GM12878 (cell line): ENCODE results near the gene USF1. TPM values are rescaled to one million over a fixed set of nuclear protein-coding genes. Genes with fewer than 3 reads are reported as not detected.

ENCODE experiments used
- ATAC-seq: fragments of 200-7000 bp; cut with Tn5 transposase; 3 replicates; pipeline ENCODE4 v1.9.1; 2020; ENCODE audit warnings: mild to moderate bottlenecking, moderate library complexity
- BruUV-seq: library from RNA; stranded (reverse); fragments of 400-500 nt; replicated peaks from 2 replicates; lab custom pipeline; 2021; lab: Mats Ljungman, UMichigan
- CTCF ChIA-PET: fragments of 300-600 bp; sonication (Branson Sonifier 250); formaldehyde crosslinking; extraction: SDS; loops from one replicate; lab custom pipeline; 2021; ENCODE audit warnings: inconsistent platforms; lab: Yijun Ruan, JAX
- POLR2A ChIA-PET: fragments of 350-600 bp; formaldehyde crosslinking; extraction: SDS; loops from one replicate; lab custom pipeline; 2021; ENCODE audit warnings: inconsistent platforms; lab: Charles Lee
- RAD21 ChIA-PET: fragments of 300-600 bp; sonication (Branson Sonifier 250); formaldehyde crosslinking; loops from one replicate; lab custom pipeline; 2023; ENCODE audit warnings: antibody characterized with exemption; ENCODE audit not compliant: unreplicated experiment; lab: Charles Lee
- SMC1A ChIA-PET: fragments of 300-600 bp; sonication (Branson Sonifier 250); formaldehyde crosslinking; loops from one replicate; lab custom pipeline; 2023; ENCODE audit not compliant: unreplicated experiment, uncharacterized antibody; lab: Charles Lee
- DNase-seq: peaks from one replicate; pipeline ENCODE4 v3.0.0-alpha.2; 2011; ENCODE audit warnings: low read depth, low spot score
- FAIRE-seq: peaks from 3 replicates; lab custom pipeline; 2011; peaks lifted over from hg19 to GRCh38; lab: Jason Lieb, UNC
- H2AFZ ChIP-seq: 2 replicates; pipeline ENCODE4 v1.6.0; 2011; ENCODE audit warnings: low read depth, low read length, control low read depth; ENCODE audit not compliant: control insufficient read depth
- H3K27ac ChIP-seq: 2 replicates; pipeline ENCODE4 v1.5.1; 2011; ENCODE audit warnings: control low read depth; ENCODE audit not compliant: control insufficient read depth, insufficient read depth
- H3K27me3 ChIP-seq, 2 experiments: replicated peaks in 1 of 2; 2 replicates each; pipeline versions ENCODE4 v1.6.0 to v1.6.1; 2011; ENCODE audit warnings: low read length in 1 of 2; ENCODE audit not compliant: control insufficient read depth in 2 of 2, insufficient read depth in 2 of 2
- H3K36me3 ChIP-seq, 2 experiments: 2 replicates each; pipeline ENCODE4 v1.5.1; 2011; ENCODE audit warnings: low read length in 1 of 2; ENCODE audit not compliant: control insufficient read depth in 2 of 2, insufficient read depth in 2 of 2
- H3K4me1 ChIP-seq: 2 replicates; pipeline ENCODE4 v1.6.1; 2011; ENCODE audit warnings: mild to moderate bottlenecking, low read length, moderate library complexity, mixed read lengths; ENCODE audit not compliant: control insufficient read depth, insufficient read depth
- H3K4me2 ChIP-seq: 2 replicates; pipeline ENCODE4 v1.6.0; 2011; ENCODE audit warnings: control low read depth; ENCODE audit not compliant: control insufficient read depth, insufficient read depth
- H3K4me3 ChIP-seq: fragments of 200-600 bp; sonication (generic); 2 replicates; pipeline ENCODE4 v1.5.1; 2016
- H3K79me2 ChIP-seq: 2 replicates; pipeline ENCODE4 v1.6.0; 2011; ENCODE audit warnings: low read length; ENCODE audit not compliant: control insufficient read depth, insufficient read depth
- H3K9ac ChIP-seq: 2 replicates; pipeline ENCODE4 v1.8.0; 2011; ENCODE audit warnings: low read length, control low read depth, mixed read lengths; ENCODE audit not compliant: control insufficient read depth, insufficient read depth
- H3K9me3 ChIP-seq: replicated peaks from 3 replicates; pipeline ENCODE4 v1.5.1; 2011; ENCODE audit warnings: mild to moderate bottlenecking, low read length; ENCODE audit not compliant: control insufficient read depth, insufficient read depth
- H4K20me1 ChIP-seq: 2 replicates; pipeline ENCODE4 v1.6.0; 2011; ENCODE audit not compliant: control insufficient read depth, insufficient read depth
- BCLAF1 ChIP-seq: fragments of 450-650 bp; IDR thresholded peaks from 2 replicates; pipeline ENCODE4 v1.6.1; 2017; ENCODE audit warnings: antibody characterized with exemption, mild to moderate bottlenecking, moderate library complexity
- POLR2A ChIP-seq: IDR thresholded peaks from 2 replicates; pipeline ENCODE4 v1.6.1; 2011; ENCODE audit warnings: low read depth, mild to moderate bottlenecking, low read length
- RELA ChIP-seq: fragments of 450-650 bp; IDR thresholded peaks from 2 replicates; pipeline ENCODE4 v1.8.0; 2014; ENCODE audit warnings: borderline replicate concordance; ENCODE audit not compliant: partially characterized antibody
- ZNF274 ChIP-seq: IDR thresholded peaks from one replicate; pipeline ENCODE4 v1.8.0; 2011; ENCODE audit not compliant: insufficient read length, insufficient read depth
- WGBS: methylation state at CpG from one replicate; pipeline ENCODE4 v1.1.6; 2016; ENCODE audit warnings: low lambda C conversion rate; ENCODE audit not compliant: insufficient replicate concordance, insufficient coverage; ENCODE audit errors: missing lambda C conversion rate; 5-methylcytosine and 5-hydroxymethylcytosine counted together
- in situ Hi-C: fragments of 300-500 bp; cut with MboI; formaldehyde crosslinking; loops from 9 replicates; pipeline ENCODE4 v1.14.3; 2018; ENCODE audit warnings: mixed read lengths
- intact Hi-C: fragments of 100-400 bp; cut with micrococcal nuclease; formaldehyde crosslinking; loops from one replicate; pipeline ENCODE4 v1.14.2; 2022; ENCODE audit not compliant: unreplicated experiment
- polyA plus RNA-seq, 11 experiments: library from polyadenylated mRNA; depleted of rRNA in 4 of 11; unstranded in 6 of 11; stranded (reverse) in 5 of 11; fragments of >200 nt; fragmentation: Nextera tagmentation in 4 of 11; fragmentation: Illumina TruSeq in 1 of 11; extraction: Ambion mirVana in 4 of 11; extraction: Trizol in 1 of 11; gene quantifications; 1 replicate in 1 of 11; 2 replicates in 10 of 11; pipeline versions ENCODE4 v1.2.1 to v1.2.3, GENCODE V29; 2011 to 2016; ENCODE audit warnings: inconsistent platforms in 2 of 11, missing spikeins in 2 of 11, low read depth in 1 of 11
- total RNA-seq, 4 experiments: library from RNA; depleted of rRNA in 3 of 4; stranded (reverse); fragments of >200 nt in 3 of 4; fragmentation: Illumina TruSeq in 1 of 4; extraction: Trizol in 1 of 4; gene quantifications; 2 replicates each; pipeline versions ENCODE4 v1.2.1 to v1.2.3, GENCODE V29; 2013 to 2021

Gene USF1
- total and polyA plus RNA-seq, 10 of the 15 experiments (the other 5 are each of a cell fraction or from before 2014, with no cell fraction given): 9.4 to 92.1 (median 53.5) TPM

GRCh38 chr1:161048949-161049722, 3.4 kb upstream of the USF1 start:
- WGBS: 98% methylated on average over 5 of the region's 5 CpGs
- FAIRE-seq (no peak), ATAC-seq (no peak)

More at GRCh38 chr1:161048949-161049722, 3.4 kb upstream of the USF1 start:
- H3K4me1 ChIP-seq: peaks cover 14% of the 10 kb centered on the region
- no peak overlapping the region for H3K9ac ChIP-seq
- no peaks in the 10 kb centered on the region for H3K27me3 ChIP-seq
- no peak overlapping the region for H3K4me3 ChIP-seq
- no TSS peak for BruUV-seq
- RAD21 ChIA-PET: no interaction called here
- POLR2A ChIA-PET: interaction anchor here (0.7 to 5.2 kb wide), 4 partner anchors 13 to 28 kb away, joined by 3 to 139 read pairs (median 5); partner anchors contain the start of gene ARHGAP30
- in situ Hi-C loops: no loop called here
- intact Hi-C loops: loop anchor here (5.0 kb wide), 1 partner anchor 68 kb away; the partner anchor contains the start of genes NIT1 and PFDN2
- peaks cover 16% of the 10 kb centered on the region for H3K79me2 ChIP-seq
- no peak for DNase-seq
- CTCF ChIA-PET: interaction anchor here (0.6 to 5.4 kb wide), 4 partner anchors 21 to 52 kb away, joined by 3 to 37 read pairs (median 4); no protein-coding TSS in a partner anchor
- H2AFZ ChIP-seq: no peak overlapping the region
- no peaks in the 10 kb centered on the region for H4K20me1 ChIP-seq
- SMC1A ChIA-PET: interaction anchor here (1.3 to 7.5 kb wide), 2 partner anchors 19 to 52 kb away, joined by 3 to 134 read pairs; partner anchors contain the start of gene ARHGAP30
- no peak overlapping the region for H3K27ac ChIP-seq
- H3K9me3 ChIP-seq: no peaks in the 10 kb centered on the region
- H3K4me2 ChIP-seq: no peak overlapping the region
- TF ChIP-seq RELA (no peak), ZNF274 (no peak), BCLAF1 (no peak), POLR2A (0 out of 2 replicates have a peak, but pooled peaks have one; percentile 54)
- peaks cover 22 to 28% of the 10 kb centered on the region in 2 experiments for H3K36me3 ChIP-seq
